GM10248 (cell line): ENCODE measurements around the gene STIP1.

Experiments
- CTCF ChIA-PET: fragments of 300-600 bp; sonication (Branson Sonifier 250); formaldehyde crosslinking; extraction: SDS; loops from one replicate; lab custom pipeline; 2021; ENCODE audit warnings: antibody characterized with exemption; lab: Yijun Ruan, JAX
- POLR2A ChIA-PET: fragments of 350-650 bp; sonication (Branson Sonifier 250); formaldehyde crosslinking; extraction: SDS; loops from one replicate; lab custom pipeline; 2020; ENCODE audit warnings: antibody characterized with exemption; lab: Yijun Ruan, JAX
- DNase-seq: peaks from one replicate; pipeline ENCODE4 v3.0.0; 2012; ENCODE audit errors: extremely low spot score
- CTCF ChIP-seq: IDR thresholded peaks from 2 replicates; pipeline ENCODE4 v1.5.1; 2012; ENCODE audit warnings: mild to moderate bottlenecking, low read depth; ENCODE audit errors: extremely low read depth, missing control alignments, control extremely low read depth

The STIP1 gene

GRCh38 chr11:64150481-64151239 lies 35.3 kb upstream of the STIP1 start:
- ChIA-PET POLR2A (no interaction called here), CTCF (interaction anchor here (1.4 to 7.7 kb wide), 9 partner anchors 13 to 671 kb away, joined by 3 to 135 read pairs (median 11); partner anchors contain the start of genes MACROD1, STIP1 and ZFTA)
- no peak for DNase-seq
- TF ChIP-seq CTCF: no peak

GRCh38 chr11:64151337-64151736 lies 34.6 kb upstream of the STIP1 start:
- ChIA-PET CTCF (interaction anchor here (1.5 to 7.7 kb wide), 6 partner anchors 8 to 382 kb away, joined by 7 to 135 read pairs (median 19); partner anchors contain the start of genes MACROD1, STIP1 and ZFTA), POLR2A (no interaction called here)
- no peak for DNase-seq
- no peak for TF ChIP-seq CTCF

GRCh38 chr11:64152841-64153691 lies 32.9 kb upstream of the STIP1 start:
- ChIA-PET POLR2A (no interaction called here), CTCF (interaction anchor here (0.6 to 7.7 kb wide), 23 partner anchors 10 to 404 kb away, joined by 3 to 135 read pairs (median 4); partner anchors contain the start of genes MACROD1, MARK2, PRDX5 and STIP1)
- DNase-seq: peak; percentile 94
- TF ChIP-seq CTCF: peak; percentile 97

- ChIA-PET POLR2A (no interaction called here), CTCF (interaction anchor here (1.2 to 7.7 kb wide), 10 partner anchors 10 to 346 kb away, joined by 3 to 135 read pairs (median 8); partner anchors contain the start of genes MACROD1, MARK2 and STIP1)
- DNase-seq: no peak
- no peak for TF ChIP-seq CTCF
Observed at GRCh38 chr11:64153812-64154211, 32.2 kb upstream of the STIP1 start.

GRCh38 chr11:64156235-64157011 lies 29.5 kb upstream of the STIP1 start:
- CTCF ChIA-PET: no interaction called here
- no peak for TF ChIP-seq CTCF
- POLR2A ChIA-PET: no interaction called here

More at GRCh38 chr11:64156235-64157011, 29.5 kb upstream of the STIP1 start:
- no peak for DNase-seq
